Osteoblast (primary cell): ENCODE data around the gene MAB21L4. TPM values are rescaled to one million over a fixed set of nuclear protein-coding genes. Genes with fewer than 3 reads are reported as not detected.

Experiments used
- DNase-seq: peaks from one replicate; pipeline ENCODE4 v3.0.0; 2011; ENCODE audit warnings: low spot score, mixed read lengths; ENCODE audit not compliant: insufficient read length; ENCODE audit errors: missing footprints
- H2AFZ ChIP-seq: 2 replicates; pipeline ENCODE4 v1.6.0; 2011; ENCODE audit warnings: mild to moderate bottlenecking, low read length
- H3K27ac ChIP-seq: 2 replicates; pipeline ENCODE4 v1.5.1; 2011; ENCODE audit warnings: mild to moderate bottlenecking, low read depth, low read length, moderate library complexity
- H3K27me3 ChIP-seq: 2 replicates; pipeline ENCODE4 v1.6.0; 2012; ENCODE audit warnings: mild to moderate bottlenecking, control low read depth, inconsistent platforms, low read length, moderate library complexity; ENCODE audit not compliant: insufficient read depth
- H3K36me3 ChIP-seq: 2 replicates; pipeline ENCODE4 v1.5.1; 2011; ENCODE audit warnings: mild to moderate bottlenecking, low read length, control low read depth, moderate library complexity; ENCODE audit not compliant: insufficient read depth
- H3K4me1 ChIP-seq: 2 replicates; pipeline ENCODE4 v1.5.1; 2011; ENCODE audit warnings: mild to moderate bottlenecking, low read length, control low read depth, moderate library complexity; ENCODE audit not compliant: insufficient read depth
- H3K4me2 ChIP-seq: 2 replicates; pipeline ENCODE4 v1.6.0; 2011; ENCODE audit warnings: mild to moderate bottlenecking, low read length; ENCODE audit not compliant: insufficient read depth
- H3K4me3 ChIP-seq: fragments of 200-600 bp; sonication (generic); 3 replicates; pipeline ENCODE4 v1.5.1; 2012; ENCODE audit warnings: mild to moderate bottlenecking, low read length, inconsistent platforms; ENCODE audit not compliant: insufficient read depth
- H3K79me2 ChIP-seq: 2 replicates; pipeline ENCODE4 v1.6.0; 2012; ENCODE audit warnings: mild to moderate bottlenecking, low read length, control low read depth, inconsistent platforms; ENCODE audit not compliant: insufficient read depth
- H3K9me3 ChIP-seq: 2 replicates; pipeline ENCODE4 v1.5.1; 2011; ENCODE audit warnings: low read depth, low read length, control low read depth
- H4K20me1 ChIP-seq: 2 replicates; pipeline ENCODE4 v1.6.0; 2012; ENCODE audit warnings: mild to moderate bottlenecking, low read length, control low read depth; ENCODE audit not compliant: insufficient read depth
- total RNA-seq: library from RNA; depleted of rRNA; stranded (reverse); fragments of >200 nt; gene quantifications from 2 replicates; pipeline ENCODE4 v1.2.3, GENCODE V29; 2012
- TF ChIP-seq, protein P1 (sequence below): IDR thresholded peaks from 2 replicates; pipeline ENCODE4 v1.5.1; 2011; ENCODE audit warnings: mild to moderate bottlenecking, low read depth, low read length, moderate library complexity; ENCODE audit errors: extremely low read depth

MAB21L4 gene
- total RNA-seq, 1 donor: not detected

- Histone ChIP-seq H3K27me3 (no peaks in the 10 kb centered on the region), H3K36me3 (no peaks in the 10 kb centered on the region)
- TF ChIP-seq, protein P1, sequence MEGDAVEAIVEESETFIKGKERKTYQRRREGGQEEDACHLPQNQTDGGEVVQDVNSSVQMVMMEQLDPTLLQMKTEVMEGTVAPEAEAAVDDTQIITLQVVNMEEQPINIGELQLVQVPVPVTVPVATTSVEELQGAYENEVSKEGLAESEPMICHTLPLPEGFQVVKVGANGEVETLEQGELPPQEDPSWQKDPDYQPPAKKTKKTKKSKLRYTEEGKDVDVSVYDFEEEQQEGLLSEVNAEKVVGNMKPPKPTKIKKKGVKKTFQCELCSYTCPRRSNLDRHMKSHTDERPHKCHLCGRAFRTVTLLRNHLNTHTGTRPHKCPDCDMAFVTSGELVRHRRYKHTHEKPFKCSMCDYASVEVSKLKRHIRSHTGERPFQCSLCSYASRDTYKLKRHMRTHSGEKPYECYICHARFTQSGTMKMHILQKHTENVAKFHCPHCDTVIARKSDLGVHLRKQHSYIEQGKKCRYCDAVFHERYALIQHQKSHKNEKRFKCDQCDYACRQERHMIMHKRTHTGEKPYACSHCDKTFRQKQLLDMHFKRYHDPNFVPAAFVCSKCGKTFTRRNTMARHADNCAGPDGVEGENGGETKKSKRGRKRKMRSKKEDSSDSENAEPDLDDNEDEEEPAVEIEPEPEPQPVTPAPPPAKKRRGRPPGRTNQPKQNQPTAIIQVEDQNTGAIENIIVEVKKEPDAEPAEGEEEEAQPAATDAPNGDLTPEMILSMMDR: no peak
Measured at GRCh38 chr2:240891492-240892340, 4.2 kb downstream of the MAB21L4 start.

GRCh38 chr2:240890691-240891090, 5.3 kb downstream of the MAB21L4 start:
- Histone ChIP-seq H3K4me1 (no peaks in the 10 kb centered on the region), H3K9me3 (no peaks in the 10 kb centered on the region), H3K79me2 (no peaks in the 10 kb centered on the region), H3K36me3 (no peaks in the 10 kb centered on the region), H4K20me1 (no peaks in the 10 kb centered on the region), H3K4me2 (no peak overlapping the region), H3K27ac (no peak overlapping the region), H3K4me3 (no peak overlapping the region), H3K27me3 (no peaks in the 10 kb centered on the region), H2AFZ (no peak overlapping the region)
- DNase-seq: no peak
- TF ChIP-seq, protein P1: no peak

More at GRCh38 chr2:240891492-240892340, 4.2 kb downstream of the MAB21L4 start:
- Histone ChIP-seq H3K4me2 (no peak overlapping the region), H3K27ac (no peak overlapping the region), H2AFZ (no peak overlapping the region), H3K9me3 (no peaks in the 10 kb centered on the region), H4K20me1 (no peaks in the 10 kb centered on the region), H3K79me2 (no peaks in the 10 kb centered on the region), H3K4me3 (no peak overlapping the region), H3K4me1 (no peaks in the 10 kb centered on the region)
- no peak for DNase-seq

DNA sequence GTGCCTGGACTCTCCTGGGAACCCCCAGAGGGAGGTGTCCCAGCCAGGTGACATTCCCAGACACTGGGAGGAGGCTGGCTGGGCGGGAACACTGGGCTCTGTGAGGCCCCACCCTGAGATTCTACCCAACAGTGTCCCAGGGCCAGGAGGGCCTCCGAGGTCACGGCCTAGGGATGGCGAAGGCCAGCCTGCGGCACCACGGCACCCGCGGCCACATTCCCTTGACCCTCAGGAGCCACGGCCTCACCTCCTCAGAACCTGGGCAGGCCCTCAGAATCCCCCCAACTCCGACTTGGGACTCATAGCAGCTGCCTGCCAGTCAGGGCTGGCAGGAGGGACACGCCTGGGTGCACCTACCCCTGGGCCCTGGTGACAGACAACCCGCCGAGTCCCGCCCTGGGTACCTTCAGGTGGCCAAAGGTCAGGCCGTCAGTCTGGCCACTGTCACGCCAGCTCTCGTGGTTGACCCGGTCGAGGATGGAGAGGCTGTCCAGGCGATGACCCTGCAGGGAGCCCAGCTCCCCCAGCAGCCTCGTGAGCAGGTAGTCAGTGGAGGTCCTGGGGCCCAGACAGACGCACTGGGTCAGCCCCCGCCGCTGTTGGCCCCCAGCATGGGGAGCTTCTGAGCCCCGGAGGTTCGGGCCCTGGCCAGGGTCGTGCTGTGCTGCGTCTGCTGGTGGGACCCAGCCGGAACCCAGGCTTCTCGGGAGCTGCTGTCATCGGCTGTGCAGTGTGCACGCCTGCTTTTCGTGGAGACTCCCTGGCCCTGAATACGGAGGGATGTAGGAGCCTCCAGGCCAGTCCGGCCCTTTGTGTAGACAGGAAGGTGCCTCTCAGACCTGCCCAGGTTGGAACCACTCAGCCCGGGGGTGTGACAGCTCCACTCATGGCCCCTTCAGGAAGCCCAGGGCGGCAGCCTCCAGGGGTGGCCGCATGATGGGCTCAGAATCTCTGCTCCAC, 6.1 kb downstream of the MAB21L4 start:
- no peak overlapping the region for H2AFZ ChIP-seq
- H3K4me3 ChIP-seq: no peak overlapping the region
- H3K9me3 ChIP-seq: no peaks in the 10 kb centered on the region
- no peak overlapping the region for H3K4me2 ChIP-seq
- no peak overlapping the region for H3K27ac ChIP-seq
- TF ChIP-seq, protein P1: no peak
- no peaks in the 10 kb centered on the region for H3K36me3 ChIP-seq
- H3K27me3 ChIP-seq: no peaks in the 10 kb centered on the region
- no peaks in the 10 kb centered on the region for H3K79me2 ChIP-seq
- no peaks in the 10 kb centered on the region for H3K4me1 ChIP-seq
- H4K20me1 ChIP-seq: no peaks in the 10 kb centered on the region
- DNase-seq: no peak
